HT1080 (cell line): ENCODE data around the gene WDR35. TPM values are rescaled to one million over a fixed set of nuclear protein-coding genes. Genes with fewer than 3 reads are reported as not detected.
"Not testable (repeated sequence)": the region's sequence is repeated elsewhere in the genome, so short reads cannot be mapped to it uniquely, and the experiment has no call there.

Experiments
- DNase-seq: peaks from one replicate; pipeline ENCODE4 v3.0.0-alpha.2; 2015; ENCODE audit warnings: low read depth
- total RNA-seq: library from RNA; depleted of rRNA; stranded (reverse); fragments of >200 nt; shearing (Covaris generic); gene quantifications from 2 replicates; pipeline ENCODE4 v1.2.3, GENCODE V29; 2014

Gene WDR35
- total RNA-seq, 1 experiment from 2014 or later, result 7.6 TPM

- no peak for DNase-seq
These were observed 95.6 kb downstream of the WDR35 start for GRCh38 chr2:19894134-19894792.

GRCh38 chr2:19893520-19894133 is 96.3 kb downstream of the WDR35 start:
- DNase-seq, result no peak

- DNase-seq, result not testable (repeated sequence)
These were observed 97.9 kb downstream of the WDR35 start for GRCh38 chr2:19891971-19892370.

GRCh38 chr2:19890104-19890503 is 99.8 kb downstream of the WDR35 start:
- no peak for DNase-seq

- no peak for DNase-seq
These were observed 101.1 kb downstream of the WDR35 start for GRCh38 chr2:19888831-19889230.

- DNase-seq, result no peak
These were observed 102.4 kb downstream of the WDR35 start for GRCh38 chr2:19887510-19887909.

- DNase-seq, result no peak
These were observed 103.6 kb downstream of the WDR35 start for GRCh38 chr2:19886261-19886660.

- no peak for DNase-seq
These were observed 104.1 kb downstream of the WDR35 start for GRCh38 chr2:19885791-19886190.

- DNase-seq, result no peak
These were observed 105.8 kb downstream of the WDR35 start for GRCh38 chr2:19883971-19884720.

GRCh38 chr2:19883486-19883885 is 106.4 kb downstream of the WDR35 start:
- no peak for DNase-seq

- DNase-seq, result no peak
These were observed 107.6 kb downstream of the WDR35 start for GRCh38 chr2:19882286-19882685.

GRCh38 chr2:19881908-19882265 is 108.0 kb downstream of the WDR35 start:
- DNase-seq, result no peak

- no peak for DNase-seq
These were observed 108.5 kb downstream of the WDR35 start for GRCh38 chr2:19881221-19881907.

GRCh38 chr2:19880191-19880590 is 109.7 kb downstream of the WDR35 start:
- DNase-seq, result not testable (repeated sequence)

GRCh38 chr2:19879120-19879519 is 110.8 kb downstream of the WDR35 start:
- DNase-seq, result no peak

- DNase-seq, result no peak
These were observed 111.4 kb downstream of the WDR35 start for GRCh38 chr2:19878268-19879046.

- no peak for DNase-seq
These were observed 113.2 kb downstream of the WDR35 start for GRCh38 chr2:19876751-19877150.

- DNase-seq, result no peak
These were observed 114.6 kb downstream of the WDR35 start for GRCh38 chr2:19875280-19875679.

GRCh38 chr2:19874726-19875125 is 115.2 kb downstream of the WDR35 start:
- DNase-seq, result no peak

GRCh38 chr2:19873014-19873413 is 116.9 kb downstream of the WDR35 start:
- DNase-seq, result peak; percentile 12

- DNase-seq, result no peak
These were observed 117.6 kb downstream of the WDR35 start for GRCh38 chr2:19872302-19872701.
